ENCODE measurements around the gene HOXA5. TPM values are rescaled to one million over a fixed set of nuclear protein-coding genes. Genes with fewer than 3 reads are reported as not detected.

The HOXA5 gene
- total RNA-seq, 1 donor from 2014 or later: 22.0 TPM

DNA sequence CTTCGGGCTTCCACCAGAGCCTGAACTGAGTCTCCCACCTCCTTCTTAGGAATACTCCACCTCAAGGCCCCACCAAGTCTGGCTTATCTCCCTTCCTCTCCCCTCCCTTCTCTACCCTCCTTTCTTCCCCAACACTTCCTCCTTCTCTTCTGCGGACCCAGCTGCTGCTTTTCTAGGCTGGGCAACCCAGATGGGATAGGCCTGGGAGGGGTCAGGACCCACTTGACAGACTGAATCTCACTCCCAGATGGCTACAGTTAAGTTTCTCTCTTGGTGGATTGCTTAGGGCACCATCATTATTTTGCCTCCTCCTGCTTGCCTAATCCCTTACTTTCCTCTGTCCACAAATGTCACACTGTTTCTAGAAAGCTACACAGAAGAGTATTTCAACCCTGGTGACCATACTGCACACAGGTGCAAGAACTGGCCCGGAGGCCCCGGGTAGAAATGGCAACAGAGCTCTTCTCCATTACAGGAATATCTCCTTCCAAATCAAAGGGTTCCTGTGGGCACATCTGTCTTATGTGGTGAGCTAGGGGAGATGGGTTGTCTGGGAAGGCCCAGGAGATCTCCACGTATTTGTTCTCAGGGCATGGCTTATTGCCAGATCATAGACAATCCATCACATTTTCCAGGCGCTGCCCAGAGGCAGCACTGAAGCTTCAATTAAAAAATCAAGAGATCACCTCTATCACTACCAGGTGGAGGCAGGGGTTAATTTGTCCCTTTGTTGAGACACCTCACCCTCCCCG lies 46.7 kb upstream of the HOXA5 start:
- Histone ChIP-seq H3K4me1 (peaks cover 5 to 14% of the 10 kb centered on the region in 2 donors), H3K4me3 (no peak overlapping the region), H3K27me3 (peaks cover 51% of the 10 kb centered on the region), H3K27ac (no peak overlapping the region), H3K9me3 (no peaks in the 10 kb centered on the region), H3K36me3 (no peaks in the 10 kb centered on the region)
- TF ChIP-seq CTCF (IDR thresholded peaks at IDR 0.05): no peak
- intact Hi-C loops (cut with DNase I): loop anchor here (5.0 to 10.0 kb wide), 3 partner anchors 585 to 1323 kb away; partner anchors contain the start of gene CREB5
- DNase-seq (ENCODE audit: low spot score in 2 of 2): peak in 1 of 2 donors; percentile 39

GRCh38 chr7:27189295-27189996 lies 46.0 kb upstream of the HOXA5 start:
- Histone ChIP-seq H3K27me3 (peaks cover 51% of the 10 kb centered on the region), H3K9me3 (no peaks in the 10 kb centered on the region), H3K27ac (no peak overlapping the region), H3K4me1 (peaks cover 5 to 16% of the 10 kb centered on the region in 2 donors), H3K36me3 (no peaks in the 10 kb centered on the region), H3K4me3 (peak overlapping the region in 1 of 2 donors; percentile 34)
- no peak for TF ChIP-seq CTCF (IDR thresholded peaks at IDR 0.05)
- intact Hi-C loops (cut with DNase I): loop anchor here (5.0 kb wide), 1 partner anchor 1322 kb away; no protein-coding TSS in a partner anchor
- peak in 1 of 2 donors; percentile 58 for DNase-seq (ENCODE audit: low spot score in 2 of 2)

DNA sequence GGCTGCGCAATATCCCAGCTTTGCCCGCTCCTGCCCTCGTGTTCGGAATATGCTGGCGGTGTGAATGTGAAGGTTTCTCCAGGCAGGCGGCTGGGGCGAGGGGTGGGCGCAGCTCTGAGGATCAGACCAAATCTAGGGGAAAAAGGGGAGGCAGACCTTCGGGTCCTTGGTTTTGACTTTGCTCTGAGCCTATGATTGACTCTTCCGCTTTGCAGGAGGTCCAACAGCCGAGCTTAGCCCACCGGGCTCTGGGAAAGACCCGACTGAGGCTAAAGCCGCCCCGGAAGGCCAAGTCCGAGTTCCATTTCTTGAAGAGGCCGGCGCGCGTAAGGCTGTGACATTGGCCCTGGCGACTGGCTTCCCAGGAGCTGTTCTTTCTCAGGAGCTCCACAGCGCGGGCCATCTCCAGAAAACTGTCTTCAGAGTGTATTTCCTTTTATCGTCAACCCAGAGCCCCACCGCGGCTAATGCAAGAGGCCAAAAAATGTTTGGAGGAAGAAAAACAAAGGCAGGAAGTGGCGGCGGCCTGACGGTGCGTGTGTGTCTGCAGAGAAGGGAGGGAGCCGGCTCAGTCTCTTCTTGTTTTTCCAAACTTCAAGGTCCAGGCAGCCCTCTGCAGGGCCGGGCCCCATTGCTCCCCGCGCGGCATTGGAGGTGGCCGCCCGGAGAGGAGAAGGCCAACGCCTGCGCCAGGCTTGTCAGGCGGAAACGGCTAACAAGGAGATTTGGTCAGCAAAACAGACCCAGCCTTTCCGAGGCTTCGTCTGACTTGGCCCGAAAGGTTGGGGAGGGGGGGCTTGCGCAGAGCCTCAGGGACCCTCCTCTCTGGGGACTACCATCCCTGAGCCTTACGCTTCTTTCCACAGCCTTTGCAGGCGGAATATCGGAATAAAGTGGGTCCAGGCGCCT lies 45.2 kb upstream of the HOXA5 start:
- no peak for TF ChIP-seq CTCF (IDR thresholded peaks at IDR 0.05)
- Histone ChIP-seq H3K36me3 (no peaks in the 10 kb centered on the region), H3K4me1 (peaks cover 5 to 22% of the 10 kb centered on the region in 2 donors), H3K4me3 (peak overlapping the region; percentile 4 to 34), H3K9me3 (no peaks in the 10 kb centered on the region), H3K27me3 (peaks cover 57% of the 10 kb centered on the region), H3K27ac (no peak overlapping the region)
- intact Hi-C loops (cut with DNase I): loop anchor here (5.0 kb wide), 1 partner anchor 1321 kb away; no protein-coding TSS in a partner anchor
- DNase-seq (ENCODE audit: low spot score in 2 of 2): peak in 1 of 2 donors; percentile 70

GRCh38 chr7:27187475-27188385 lies 44.2 kb upstream of the HOXA5 start:
- peaks cover 7 to 21% of the 10 kb centered on the region in 2 donors for H3K4me1 ChIP-seq
- no peaks in the 10 kb centered on the region for H3K9me3 ChIP-seq
- H3K27ac ChIP-seq: no peak overlapping the region
- H3K36me3 ChIP-seq: no peaks in the 10 kb centered on the region
- peak in 1 of 2 donors; percentile 56 for DNase-seq (ENCODE audit: low spot score in 2 of 2)
- intact Hi-C loops (cut with DNase I): loop anchor here (5.0 kb wide), 1 partner anchor 1320 kb away; no protein-coding TSS in a partner anchor
- peaks cover 58% of the 10 kb centered on the region for H3K27me3 ChIP-seq
- no peak for TF ChIP-seq CTCF (IDR thresholded peaks at IDR 0.05)
- H3K4me3 ChIP-seq: peak overlapping the region in 1 of 2 donors; percentile 34

Data from ascending aorta (tissue), 2 donors.